Neutrophil (primary cell): Measurements from ENCODE around the gene VSTM2L.

Experiments
- H3K27ac ChIP-seq: fragments of 200-600 bp; sonication (generic); 2 replicates; pipeline ENCODE4 v1.5.1; 2016; ENCODE audit warnings: mild to moderate bottlenecking, moderate library complexity
- H3K27me3 ChIP-seq: fragments of 200-600 bp; sonication (generic); 2 replicates; pipeline ENCODE4 v1.6.0; 2016; ENCODE audit warnings: mild to moderate bottlenecking
- H3K36me3 ChIP-seq: fragments of 200-600 bp; sonication (generic); 2 replicates; pipeline ENCODE4 v1.5.1; 2017
- H3K4me1 ChIP-seq, 2 experiments: fragments of 200-600 bp in 1 of 2; sonication (generic) in 1 of 2; 1 replicate in 1 of 2; 2 replicates in 1 of 2; pipeline versions ENCODE4 v1.5.1 to v1.6.1; 2013 to 2016; ENCODE audit warnings: low read depth in 1 of 2, low read length in 1 of 2, mild to moderate bottlenecking in 1 of 2, moderate library complexity in 1 of 2; ENCODE audit not compliant: control insufficient read depth in 1 of 2, insufficient read depth in 1 of 2
- H3K4me3 ChIP-seq, 2 experiments: fragments of 200-600 bp in 1 of 2; sonication (generic) in 1 of 2; 1 replicate in 1 of 2; 2 replicates in 1 of 2; pipeline ENCODE4 v1.5.1; 2013 to 2016; ENCODE audit warnings: low read depth in 1 of 2, low read length in 1 of 2, mild to moderate bottlenecking in 1 of 2, moderate library complexity in 1 of 2
- H3K9me3 ChIP-seq: fragments of 200-600 bp; sonication (generic); 2 replicates; pipeline ENCODE4 v1.5.1; 2016
- CTCF ChIP-seq: fragments of 200-600 bp; sonication (generic); IDR thresholded peaks from 2 replicates; pipeline ENCODE4 v1.5.1; 2016; ENCODE audit warnings: antibody characterized with exemption

The VSTM2L gene

GRCh38 chr20:37893566-37894241 is 9.2 kb upstream of the VSTM2L start:
- H3K27ac ChIP-seq, result no peak overlapping the region
- no peaks in the 10 kb centered on the region for H3K4me1 ChIP-seq
- peaks cover 15% of the 10 kb centered on the region for H3K27me3 ChIP-seq

GRCh38 chr20:37894454-37894853 is 8.5 kb upstream of the VSTM2L start:
- no peak overlapping the region for H3K27ac ChIP-seq
- no peaks in the 10 kb centered on the region for H3K4me1 ChIP-seq
- no peaks in the 10 kb centered on the region for H3K9me3 ChIP-seq
- TF ChIP-seq CTCF, result no peak
- H3K36me3 ChIP-seq, result no peaks in the 10 kb centered on the region
- peaks cover 22% of the 10 kb centered on the region for H3K27me3 ChIP-seq
- no peak overlapping the region for H3K4me3 ChIP-seq

More at GRCh38 chr20:37893566-37894241, 9.2 kb upstream of the VSTM2L start:
- TF ChIP-seq CTCF, result no peak
- H3K36me3 ChIP-seq, result no peaks in the 10 kb centered on the region
- no peaks in the 10 kb centered on the region for H3K9me3 ChIP-seq
- H3K4me3 ChIP-seq, result no peak overlapping the region

- H3K9me3 ChIP-seq, result no peaks in the 10 kb centered on the region
- no peaks in the 10 kb centered on the region for H3K4me1 ChIP-seq
- no peak overlapping the region for H3K4me3 ChIP-seq
- no peak for TF ChIP-seq CTCF
- H3K27ac ChIP-seq, result no peak overlapping the region
- no peaks in the 10 kb centered on the region for H3K36me3 ChIP-seq
- H3K27me3 ChIP-seq, result peaks cover 30% of the 10 kb centered on the region
Observed at GRCh38 chr20:37895166-37895565, 7.8 kb upstream of the VSTM2L start.

GRCh38 chr20:37896932-37897548 is 5.9 kb upstream of the VSTM2L start:
- no peaks in the 10 kb centered on the region for H3K4me1 ChIP-seq
- no peak overlapping the region for H3K4me3 ChIP-seq
- no peaks in the 10 kb centered on the region for H3K36me3 ChIP-seq
- H3K27me3 ChIP-seq, result peaks cover 48% of the 10 kb centered on the region
- no peak for TF ChIP-seq CTCF
- H3K9me3 ChIP-seq, result no peaks in the 10 kb centered on the region
- no peak overlapping the region for H3K27ac ChIP-seq

GRCh38 chr20:37898233-37899104 is 4.5 kb upstream of the VSTM2L start:
- Histone ChIP-seq H3K27me3 (peaks cover 63% of the 10 kb centered on the region), H3K4me1 (no peaks in the 10 kb centered on the region), H3K27ac (no peak overlapping the region), H3K9me3 (no peaks in the 10 kb centered on the region), H3K4me3 (no peak overlapping the region), H3K36me3 (no peaks in the 10 kb centered on the region)
- no peak for TF ChIP-seq CTCF
